HG03558 (cell line): ENCODE measurements around the gene B3GNT8.
"Not testable (repeated sequence)": the region's sequence is repeated elsewhere in the genome, so short reads cannot be mapped to it uniquely, and the experiment has no call there.

Experiments
- ATAC-seq: cut with Tn5 transposase; IDR thresholded peaks from one replicate; pipeline ENCODE4 v1.9.1; 2021; ENCODE audit warnings: moderate number of reproducible peaks; ENCODE audit not compliant: unreplicated experiment; ENCODE audit errors: extremely low read depth

B3GNT8 gene

DNA sequence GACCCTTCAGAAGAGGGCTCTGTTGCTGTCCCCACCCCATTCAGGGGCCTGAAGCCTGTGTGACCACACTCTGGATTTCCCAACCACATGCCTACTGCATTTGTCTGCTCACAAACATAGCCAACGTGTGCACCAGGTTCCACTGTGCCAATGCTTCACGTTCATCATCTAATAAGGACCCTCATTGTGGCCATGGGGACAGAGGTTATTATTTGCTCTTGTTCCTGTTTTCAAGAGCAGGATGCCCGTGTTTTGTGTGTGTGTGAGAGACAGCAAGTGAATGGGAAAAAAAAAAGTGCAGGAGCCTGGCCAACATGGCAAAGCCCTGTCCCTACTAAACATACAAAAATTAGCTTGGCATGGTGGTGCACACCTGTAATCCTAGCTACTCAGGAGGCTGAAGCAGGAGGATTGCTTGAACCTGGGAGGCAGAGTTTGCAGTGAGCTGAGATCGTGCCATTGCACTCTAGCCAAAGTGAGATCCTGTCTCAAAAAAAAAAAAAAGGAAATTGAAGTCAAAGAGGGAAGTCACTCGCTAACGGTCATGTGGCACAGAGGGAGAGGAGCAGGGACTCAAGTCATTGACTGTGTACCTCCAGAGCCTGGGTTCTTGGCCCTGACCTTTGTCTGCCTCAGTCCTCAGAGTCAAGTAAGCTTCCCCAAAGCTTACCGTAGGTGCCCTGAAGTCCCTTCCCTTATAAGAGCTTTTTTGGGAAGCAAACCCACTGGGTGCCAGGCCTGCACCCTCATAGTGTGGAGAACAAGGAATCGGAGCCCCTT lies 6.9 kb downstream of the B3GNT8 start:
- no peak for ATAC-seq

DNA sequence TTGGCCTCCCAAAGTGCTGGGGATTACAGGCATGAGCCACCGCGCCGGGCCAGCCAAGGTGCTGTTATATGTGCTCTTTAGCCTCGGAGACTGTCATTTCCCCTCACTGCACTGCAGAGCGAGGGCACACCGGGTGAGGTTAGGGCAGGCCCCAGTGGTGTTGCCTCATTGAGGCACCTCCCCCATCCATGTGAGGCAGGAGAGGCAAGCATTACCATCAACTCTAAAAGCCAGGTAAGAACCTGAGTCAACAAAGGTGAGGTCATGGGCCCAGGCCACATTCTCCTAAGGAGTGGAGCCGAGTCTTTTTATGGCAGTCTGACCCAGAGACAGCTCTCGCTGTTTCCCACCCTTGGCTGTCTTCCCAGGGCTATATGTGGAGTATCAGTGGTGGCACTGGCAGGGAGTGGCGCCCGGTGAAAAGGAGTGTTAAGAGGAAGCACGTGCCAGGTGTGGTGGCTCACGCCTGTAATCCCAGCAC lies 10.9 kb downstream of the B3GNT8 start:
- no peak for ATAC-seq

DNA sequence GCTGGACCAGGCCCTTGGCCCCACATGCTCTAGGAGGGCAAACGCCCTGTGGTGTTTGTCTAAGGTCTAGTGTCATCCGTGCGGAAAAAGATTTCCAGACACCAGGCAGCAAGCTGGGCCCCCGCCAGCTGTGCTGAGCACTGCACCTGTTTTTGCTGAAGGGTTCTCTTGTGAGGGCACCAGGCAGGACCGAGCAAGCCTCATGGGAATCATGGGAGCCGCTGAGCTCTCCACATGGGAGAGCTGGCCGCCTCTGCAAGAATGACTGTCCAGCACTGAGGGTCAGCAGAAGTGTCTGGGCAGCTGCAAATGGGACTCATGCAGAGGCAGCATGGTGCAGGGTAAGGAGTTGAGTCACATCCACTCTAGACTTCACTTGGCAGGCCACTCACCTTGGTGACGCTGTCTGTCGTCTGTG lies 12.0 kb downstream of the B3GNT8 start:
- ATAC-seq = no peak

DNA sequence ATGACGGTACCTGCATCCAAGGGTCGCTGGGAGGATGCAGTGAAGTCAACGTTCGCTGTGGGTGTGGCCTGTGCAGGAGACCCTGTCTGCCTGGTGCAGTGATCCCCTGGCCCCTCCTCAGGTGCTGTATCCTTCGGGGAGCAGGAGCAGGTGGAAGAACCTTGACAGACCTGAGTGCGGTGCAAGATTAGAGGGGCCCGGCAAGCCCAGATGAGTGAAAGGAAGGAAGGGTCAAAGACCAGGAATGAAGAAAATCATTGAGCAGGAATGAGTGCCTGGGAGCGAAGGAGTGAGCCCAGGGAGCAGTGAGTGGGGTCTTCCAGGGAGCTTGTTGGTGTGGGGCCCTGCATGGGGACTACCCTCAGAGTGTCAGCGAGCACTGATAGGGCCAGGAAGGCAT lies 12.7 kb downstream of the B3GNT8 start:
- ATAC-seq = no peak

DNA sequence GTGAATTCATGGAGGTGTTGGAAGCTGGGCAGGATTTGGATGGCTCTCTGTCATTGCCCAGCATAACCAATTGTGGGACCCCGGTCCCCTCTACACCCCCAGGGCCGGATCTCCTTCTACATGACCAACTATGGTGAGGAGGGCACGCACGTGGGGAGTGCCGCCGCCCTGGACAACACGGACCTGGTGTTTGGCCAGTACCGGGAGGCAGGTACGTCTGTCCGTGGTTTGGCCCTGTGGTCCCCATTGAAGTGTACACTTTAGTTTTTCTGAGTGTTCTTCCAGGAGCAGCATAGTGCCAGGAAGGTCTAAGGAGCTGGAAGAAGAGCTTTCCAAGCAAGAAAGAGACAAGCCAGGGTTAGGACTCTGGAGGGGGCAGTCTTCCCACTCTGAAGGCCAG lies 13.2 kb downstream of the B3GNT8 start:
- ATAC-seq = no peak

DNA sequence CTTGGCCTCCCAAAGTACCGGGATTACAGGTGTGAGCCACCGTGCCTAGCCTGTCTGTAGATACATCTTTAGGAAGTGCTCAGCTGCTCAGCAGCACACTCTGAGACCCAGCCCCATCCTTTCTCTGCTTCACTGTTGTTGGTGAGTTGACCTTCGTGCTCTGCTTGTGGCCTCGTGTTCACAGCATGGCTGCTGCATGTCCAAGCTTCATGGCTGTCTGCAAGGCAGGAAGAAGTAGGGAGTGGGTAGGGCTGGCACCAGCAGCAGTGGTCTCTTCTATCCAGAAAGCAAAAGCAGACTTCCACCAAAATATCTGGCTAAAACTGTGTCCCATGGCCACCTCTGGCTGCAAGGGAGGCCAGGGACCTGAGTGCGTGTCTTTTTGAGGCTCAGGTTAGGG lies 14.2 kb downstream of the B3GNT8 start:
- ATAC-seq = no peak

DNA sequence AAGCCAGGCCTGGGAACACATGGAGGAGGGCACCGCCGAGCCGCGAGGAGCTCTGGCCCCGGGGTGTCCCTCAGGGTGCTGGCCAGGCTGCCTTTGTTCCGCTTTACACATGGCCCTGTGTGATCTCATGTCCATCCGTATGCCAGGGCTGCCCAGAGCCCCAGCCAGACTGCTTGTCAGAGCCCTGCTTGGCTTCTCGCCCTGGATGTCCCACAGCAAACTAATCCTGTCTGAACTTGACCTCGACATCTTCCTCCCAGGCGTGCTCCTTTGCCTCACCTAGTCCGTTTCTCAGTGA lies 15.3 kb downstream of the B3GNT8 start:
- ATAC-seq = no peak

DNA sequence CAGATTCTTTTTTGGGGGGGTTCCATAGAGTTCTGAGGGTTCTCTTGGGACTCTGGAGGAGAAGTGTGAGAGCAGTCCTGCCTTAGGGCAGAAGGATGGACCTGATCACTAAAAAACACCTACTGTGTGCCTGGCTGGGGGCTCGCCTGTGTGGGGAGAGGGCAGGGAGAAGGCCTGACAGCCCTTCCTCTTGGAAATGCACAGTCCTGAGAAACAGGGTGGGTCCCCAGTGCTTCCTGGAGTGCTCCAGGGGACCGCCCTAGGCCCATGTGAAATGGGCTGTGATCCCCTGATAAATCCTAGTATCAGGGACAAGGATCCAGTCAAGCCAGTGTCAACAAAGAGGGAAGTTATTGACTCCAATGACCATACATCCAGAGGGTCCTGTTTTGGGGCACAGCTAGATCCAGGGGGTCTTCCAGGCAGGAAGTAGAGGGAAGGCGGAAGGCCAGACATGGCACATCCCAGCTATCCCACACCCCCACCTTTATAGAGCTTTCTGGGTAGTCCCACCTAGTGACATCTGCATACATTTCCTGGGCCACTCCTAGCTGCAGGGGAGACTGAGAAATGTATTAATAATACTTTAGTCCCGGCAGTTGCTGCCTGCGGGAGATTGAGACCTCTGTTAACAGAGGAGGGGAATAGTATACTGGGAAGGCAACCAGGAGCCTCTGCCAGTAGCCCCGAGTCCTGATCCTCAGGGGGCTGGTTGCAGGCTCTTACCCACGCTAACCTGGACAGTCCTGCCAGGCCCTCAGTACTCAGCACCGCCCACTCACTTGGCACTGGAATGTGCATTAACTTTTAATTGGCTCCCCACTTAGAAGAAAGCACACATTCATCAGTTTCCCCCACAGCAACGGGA lies 15.8 kb downstream of the B3GNT8 start:
- no peak for ATAC-seq

DNA sequence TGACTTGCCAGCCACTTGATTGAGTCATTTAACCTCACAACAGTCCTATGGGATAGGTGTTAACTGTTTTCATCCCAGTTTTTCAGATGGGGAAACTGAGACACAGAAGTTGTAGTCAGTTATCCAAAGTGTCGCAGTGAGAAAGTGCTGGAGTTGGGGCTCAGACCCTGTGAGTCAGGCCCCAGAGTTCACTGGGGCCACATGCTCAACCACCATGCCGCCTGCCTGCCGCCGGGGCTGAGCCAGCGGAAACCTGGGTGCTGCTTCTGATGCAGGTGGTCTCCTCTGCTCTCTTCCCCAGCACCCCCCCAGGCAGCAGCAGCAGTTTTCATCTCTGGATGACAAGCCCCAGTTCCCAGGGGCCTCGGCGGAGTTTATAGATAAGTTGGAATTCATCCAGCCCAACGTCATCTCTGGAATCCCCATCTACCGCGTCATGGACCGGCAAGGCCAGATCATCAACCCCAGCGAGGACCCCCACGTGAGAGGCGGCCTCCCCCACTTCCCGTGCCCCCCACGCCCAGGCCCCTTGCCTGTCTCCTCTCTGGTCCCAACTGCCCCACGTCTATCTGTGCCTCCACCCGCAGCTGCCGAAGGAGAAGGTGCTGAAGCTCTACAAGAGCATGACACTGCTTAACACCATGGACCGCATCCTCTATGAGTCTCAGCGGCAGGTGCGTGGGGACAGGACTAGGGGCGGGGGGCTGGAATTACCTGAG lies 16.7 kb downstream of the B3GNT8 start:
- ATAC-seq = no peak

DNA sequence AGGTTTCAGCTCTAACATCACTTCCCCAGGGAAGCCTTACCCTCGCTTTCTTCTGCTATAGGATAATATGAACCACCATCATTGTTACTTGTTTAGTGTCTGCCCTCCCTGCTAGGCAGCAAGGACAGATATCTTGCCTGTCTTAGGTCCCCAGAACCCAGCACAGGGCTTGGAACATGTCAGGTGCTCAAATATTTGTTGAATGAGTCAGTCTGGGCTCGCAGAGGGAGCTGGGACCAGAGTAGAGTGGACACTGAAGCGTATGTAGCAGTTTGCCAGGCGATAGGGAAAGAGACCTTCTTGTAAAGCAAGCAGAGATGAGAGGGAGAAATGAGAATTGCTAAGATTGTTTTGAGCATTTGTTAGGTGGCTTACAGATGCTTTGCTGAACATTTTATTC lies 17.9 kb downstream of the B3GNT8 start:
- ATAC-seq = no peak

DNA sequence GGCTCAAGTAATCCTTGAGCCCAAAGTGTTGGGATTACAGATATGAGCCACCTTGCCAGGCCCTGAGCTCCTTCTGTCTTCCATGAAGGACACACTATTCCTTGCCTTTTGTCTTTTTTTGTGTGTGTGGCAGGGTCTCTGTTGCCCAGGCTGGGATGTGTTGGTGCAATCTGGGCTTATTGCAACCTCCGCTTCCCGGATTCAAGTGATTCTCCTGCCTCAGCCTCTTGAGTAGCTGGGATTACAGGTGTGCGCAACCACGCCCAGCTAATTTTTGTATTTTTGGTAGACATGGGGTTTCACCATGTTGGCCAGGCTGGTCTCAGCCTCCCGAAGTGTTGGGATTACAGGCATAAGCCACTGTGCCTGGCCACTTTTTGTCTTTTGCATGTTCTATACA lies 18.3 kb downstream of the B3GNT8 start:
- not testable (repeated sequence) for ATAC-seq

DNA sequence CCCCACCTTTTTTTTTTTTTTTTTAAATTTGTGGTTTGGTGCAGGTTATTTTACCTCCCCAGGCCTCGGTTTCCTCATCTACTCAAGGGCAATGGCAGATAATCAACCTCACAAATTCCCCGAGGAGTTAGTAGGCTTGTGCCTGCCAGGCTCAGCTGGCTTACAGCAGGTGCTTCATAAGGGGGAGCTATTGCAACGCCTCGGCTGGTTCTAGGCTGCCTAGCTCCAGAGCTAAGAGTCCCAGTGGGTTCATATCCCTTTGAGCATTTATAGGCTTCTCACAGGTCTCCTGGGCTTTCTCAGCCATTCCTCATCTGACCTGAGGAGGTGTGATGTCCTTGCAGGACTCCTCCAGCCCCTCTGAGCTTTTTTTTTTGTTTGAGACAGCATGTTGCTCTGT lies 18.9 kb downstream of the B3GNT8 start:
- no peak for ATAC-seq

DNA sequence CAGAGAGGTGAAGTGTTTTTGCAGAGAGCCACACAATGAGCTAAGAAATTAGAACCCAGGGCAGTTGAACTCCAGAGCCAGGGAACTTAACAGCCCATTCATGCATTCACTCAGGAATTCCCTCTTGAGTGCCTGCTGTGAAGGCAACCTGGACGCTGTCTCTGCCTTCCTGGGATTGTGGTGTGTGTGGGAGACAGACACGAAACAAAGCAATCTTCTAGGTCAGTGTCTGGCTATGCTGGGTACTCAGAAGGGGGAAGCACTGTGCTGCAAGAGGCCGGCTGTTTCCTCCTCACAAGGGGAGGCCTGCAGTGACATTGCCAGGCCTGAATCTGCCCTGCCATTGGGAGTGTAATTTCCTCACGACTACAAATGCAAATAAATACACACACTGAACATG lies 19.9 kb downstream of the B3GNT8 start:
- no peak for ATAC-seq

DNA sequence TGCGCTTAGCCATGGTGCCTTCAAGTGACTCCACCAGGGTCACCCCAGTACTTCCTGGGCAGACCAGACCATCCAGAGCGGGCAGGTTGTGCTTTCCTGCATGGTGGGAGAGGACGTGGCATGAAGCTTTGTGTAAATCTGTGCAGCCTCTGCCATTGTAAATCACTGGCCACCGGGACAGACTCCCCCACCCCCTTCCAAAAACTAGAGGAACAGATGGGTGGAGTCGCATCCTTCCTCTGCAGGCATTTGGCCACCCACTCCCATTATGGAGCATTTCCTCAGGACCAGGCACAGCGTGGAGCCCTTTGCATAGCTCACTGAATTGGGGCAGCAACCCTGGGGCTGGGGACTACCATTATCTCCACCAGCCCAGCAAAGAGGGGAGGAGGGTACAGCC lies 21.4 kb downstream of the B3GNT8 start:
- no peak for ATAC-seq

DNA sequence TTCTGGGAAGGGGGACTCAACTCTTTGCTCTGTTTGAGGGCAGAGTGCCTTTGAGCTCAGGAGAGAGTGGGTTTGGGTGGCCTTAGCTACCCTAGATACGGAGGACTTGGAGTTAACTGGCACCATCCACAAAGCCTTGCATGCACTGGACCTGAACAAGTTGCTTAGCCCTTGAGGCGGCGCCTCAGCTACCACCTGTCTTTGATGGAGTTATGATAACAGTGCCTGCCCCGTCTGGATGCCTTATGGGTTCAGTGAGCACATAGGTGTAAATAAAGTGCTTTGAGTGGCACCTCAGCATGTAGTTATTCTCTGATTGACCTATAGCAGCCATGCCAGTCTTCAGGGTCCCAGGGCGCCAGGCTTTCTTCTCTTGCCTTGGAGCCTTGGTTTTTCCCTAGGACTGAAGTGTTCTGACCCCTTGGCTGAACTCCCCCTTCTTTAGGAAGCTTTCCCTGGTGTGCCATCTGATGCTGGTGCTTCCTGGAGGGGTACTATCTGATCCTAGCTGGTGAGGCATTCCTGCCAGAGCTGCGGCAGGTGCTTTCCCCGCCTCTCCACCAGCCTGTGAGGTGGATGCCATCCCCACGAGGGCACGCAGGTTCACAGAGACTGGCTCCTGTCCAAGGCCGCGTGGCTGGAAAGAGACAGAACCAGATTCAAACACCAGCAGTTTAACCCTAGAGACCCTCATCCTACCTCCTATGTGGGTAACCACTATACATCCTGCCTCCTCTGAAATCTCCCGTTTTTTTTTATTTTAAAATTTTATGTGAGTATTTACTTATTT lies 23.8 kb downstream of the B3GNT8 start:
- no peak for ATAC-seq

DNA sequence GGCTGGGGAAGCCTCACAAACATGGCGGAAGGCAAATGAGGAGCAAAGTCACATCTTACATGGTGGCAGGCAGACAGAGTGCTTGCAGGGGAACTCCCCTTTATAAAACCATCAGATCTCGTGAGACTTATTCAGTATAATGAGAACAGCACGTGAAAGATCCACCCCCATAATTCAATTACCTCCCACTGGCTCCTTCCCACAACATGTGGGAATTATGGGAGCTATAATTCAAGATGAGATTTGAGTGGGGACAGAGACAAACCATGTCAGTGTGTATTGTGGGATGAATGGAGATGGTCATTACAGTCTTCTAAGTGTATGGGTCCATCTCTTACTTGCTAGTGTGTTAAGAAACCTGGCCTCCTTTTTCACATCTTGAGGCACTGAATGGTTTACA lies 25.2 kb downstream of the B3GNT8 start:
- no peak for ATAC-seq

DNA sequence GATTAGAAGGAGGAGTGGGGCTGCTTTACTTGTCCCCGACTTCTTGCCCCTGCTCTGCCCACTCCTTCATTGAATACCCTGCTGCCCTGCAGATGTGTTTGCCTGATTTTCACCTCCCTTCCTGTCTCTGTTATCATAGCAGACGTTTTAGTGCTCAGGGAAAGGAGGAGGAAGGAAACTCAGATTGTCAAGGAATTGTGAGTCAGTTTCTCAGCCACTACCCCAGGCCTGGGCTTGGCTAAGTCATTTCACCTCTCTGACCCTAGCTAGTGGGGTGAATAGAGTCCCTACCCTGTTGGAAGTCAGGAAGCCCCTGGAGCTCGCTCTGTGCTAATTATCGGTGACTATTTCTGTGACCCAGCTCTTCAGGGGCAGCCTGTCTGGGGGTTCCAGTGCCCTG lies 25.7 kb downstream of the B3GNT8 start:
- ATAC-seq = no peak

DNA sequence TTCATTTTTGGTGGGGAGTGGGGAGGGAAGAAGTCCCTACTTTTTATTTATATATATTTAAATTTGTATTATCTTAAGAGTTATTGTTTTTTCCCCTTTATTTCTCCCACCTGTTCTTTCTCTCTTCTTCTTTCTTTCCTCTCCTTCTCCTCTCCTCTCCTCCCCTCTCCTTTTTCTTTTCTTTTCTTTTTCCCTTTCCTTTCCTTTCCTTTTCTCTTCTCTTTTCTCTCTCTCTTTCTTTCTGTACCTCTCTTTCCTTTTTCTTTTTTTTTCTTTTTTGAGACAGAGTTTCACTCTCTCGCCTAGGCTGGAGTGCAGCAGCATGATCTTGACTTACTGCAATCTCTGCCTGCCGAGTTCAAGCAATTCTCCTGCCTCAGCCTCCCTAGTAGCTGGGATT lies 27.6 kb downstream of the B3GNT8 start:
- no peak for ATAC-seq

DNA sequence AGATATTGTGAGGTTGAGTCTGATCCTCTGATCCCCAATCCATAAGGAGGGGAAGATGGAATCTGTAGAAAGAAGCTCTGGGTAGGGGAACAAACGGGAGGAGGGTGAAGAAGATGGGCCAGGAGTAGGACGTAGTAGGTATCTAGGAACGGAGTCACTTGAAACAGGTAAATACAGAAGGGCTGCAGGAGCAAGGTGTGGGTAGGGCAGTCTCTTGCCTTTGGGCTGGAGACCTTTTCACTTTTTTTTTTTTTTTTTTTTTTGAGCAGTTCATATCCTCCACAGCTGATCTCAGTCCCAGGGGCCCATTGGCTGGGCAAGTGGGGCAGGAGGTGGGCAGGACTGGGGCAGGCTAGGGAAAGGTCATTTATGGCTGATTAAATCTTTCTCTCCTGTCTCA lies 28.1 kb downstream of the B3GNT8 start:
- ATAC-seq = no peak

DNA sequence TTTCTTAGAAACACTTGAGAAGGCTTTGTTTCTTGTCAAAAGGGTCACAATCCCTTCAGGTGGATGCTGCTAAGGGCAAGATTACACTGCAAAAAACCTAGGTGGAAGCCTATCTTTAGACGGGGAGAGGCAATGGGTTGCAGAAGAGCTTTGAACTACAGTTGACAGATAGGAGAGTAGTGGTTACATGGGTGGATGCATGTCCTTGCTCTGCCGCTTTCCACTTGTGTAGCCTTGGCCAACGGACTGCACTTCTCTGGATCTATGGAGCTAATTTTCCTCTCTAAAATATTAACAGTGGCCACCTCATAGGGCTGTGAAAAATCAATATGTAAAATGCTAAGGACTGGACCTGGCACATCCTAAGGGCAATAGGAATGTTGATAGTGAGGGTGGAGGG lies 28.6 kb downstream of the B3GNT8 start:
- ATAC-seq = no peak
